Lower leg skin (tissue), 3 donors: Measurements from ENCODE around the gene ADAMTS1.
"Not testable (repeated sequence)": the region's sequence is repeated elsewhere in the genome, so short reads cannot be mapped to it uniquely, and the experiment has no call there.

ENCODE experiments used
- POLR2A ChIP-seq, 2 donors: fragments of 450-650 bp; IDR thresholded peaks; one replicate each; pipeline ENCODE4 v1.6.1; 2016 to 2017; ENCODE audit warnings: antibody characterized with exemption in 2 of 2, mild to moderate bottlenecking in 1 of 2, moderate library complexity in 1 of 2
- TF ChIP-seq, protein P1 (sequence below), 3 donors: fragments of 450-650 bp; IDR thresholded peaks; one replicate each; pipeline ENCODE4 v1.5.1; 2016; ENCODE audit warnings: antibody characterized with exemption in 3 of 3, mild to moderate bottlenecking in 3 of 3, moderate library complexity in 2 of 3

GRCh38 chr21:26854695-26855094 lies 9.5 kb upstream of the ADAMTS1 start:
- not testable (repeated sequence) for TF ChIP-seq POLR2A (IDR thresholded peaks at IDR 0.05)
- TF ChIP-seq, protein P1, sequence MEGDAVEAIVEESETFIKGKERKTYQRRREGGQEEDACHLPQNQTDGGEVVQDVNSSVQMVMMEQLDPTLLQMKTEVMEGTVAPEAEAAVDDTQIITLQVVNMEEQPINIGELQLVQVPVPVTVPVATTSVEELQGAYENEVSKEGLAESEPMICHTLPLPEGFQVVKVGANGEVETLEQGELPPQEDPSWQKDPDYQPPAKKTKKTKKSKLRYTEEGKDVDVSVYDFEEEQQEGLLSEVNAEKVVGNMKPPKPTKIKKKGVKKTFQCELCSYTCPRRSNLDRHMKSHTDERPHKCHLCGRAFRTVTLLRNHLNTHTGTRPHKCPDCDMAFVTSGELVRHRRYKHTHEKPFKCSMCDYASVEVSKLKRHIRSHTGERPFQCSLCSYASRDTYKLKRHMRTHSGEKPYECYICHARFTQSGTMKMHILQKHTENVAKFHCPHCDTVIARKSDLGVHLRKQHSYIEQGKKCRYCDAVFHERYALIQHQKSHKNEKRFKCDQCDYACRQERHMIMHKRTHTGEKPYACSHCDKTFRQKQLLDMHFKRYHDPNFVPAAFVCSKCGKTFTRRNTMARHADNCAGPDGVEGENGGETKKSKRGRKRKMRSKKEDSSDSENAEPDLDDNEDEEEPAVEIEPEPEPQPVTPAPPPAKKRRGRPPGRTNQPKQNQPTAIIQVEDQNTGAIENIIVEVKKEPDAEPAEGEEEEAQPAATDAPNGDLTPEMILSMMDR (IDR thresholded peaks at IDR 0.05), result not testable (repeated sequence)
